IMR-90 (cell line): ENCODE data around the gene RASGRF2. TPM values are rescaled to one million over a fixed set of nuclear protein-coding genes. Genes with fewer than 3 reads are reported as not detected.

Experiments
- ATAC-seq: fragments of 200-7000 bp; cut with Tn5 transposase; 2 replicates; pipeline ENCODE4 v1.9.1; 2020; ENCODE audit warnings: low read depth, mild to moderate bottlenecking, moderate library complexity
- BruUV-seq: library from RNA; stranded (reverse); fragments of 400-500 nt; replicated peaks from 2 replicates; lab custom pipeline; 2021; lab: Mats Ljungman, UMichigan
- CTCF ChIA-PET: fragments of 300-600 bp; formaldehyde crosslinking; extraction: SDS; loops from one replicate; lab custom pipeline; 2021; ENCODE audit warnings: antibody characterized with exemption; lab: Yijun Ruan, JAX
- POLR2A ChIA-PET: fragments of 300-600 bp; sonication (Branson Sonifier 250); formaldehyde crosslinking; loops from one replicate; lab custom pipeline; 2022; ENCODE audit warnings: antibody characterized with exemption; ENCODE audit not compliant: unreplicated experiment; lab: Charles Lee
- DNase-seq: peaks from one replicate; pipeline ENCODE4 v3.0.0; 2013
- H2AFZ ChIP-seq: replicated peaks from 2 replicates; pipeline ENCODE3; 2013; ENCODE audit warnings: low read length, mild to moderate bottlenecking; ENCODE audit not compliant: poor library complexity
- H2AK5ac ChIP-seq: 2 replicates; pipeline ENCODE4 v1.6.1; 2013; ENCODE audit warnings: low read depth, low read length, inconsistent platforms
- H2AK9ac ChIP-seq: replicated peaks from 2 replicates; pipeline ENCODE3; 2013; ENCODE audit warnings: mild to moderate bottlenecking, low read depth, low read length, moderate library complexity; ENCODE audit not compliant: poor library complexity
- H2BK120ac ChIP-seq: 2 replicates; pipeline ENCODE4 v1.6.1; 2013; ENCODE audit warnings: low read depth, low read length, inconsistent platforms
- H2BK15ac ChIP-seq: 3 replicates; pipeline ENCODE4 v1.6.1; 2013; ENCODE audit warnings: low read depth, low read length, inconsistent platforms
- H2BK20ac ChIP-seq: 2 replicates; pipeline ENCODE4 v1.6.1; 2013; ENCODE audit warnings: low read depth, mild to moderate bottlenecking, inconsistent platforms, low read length, moderate library complexity
- H2BK5ac ChIP-seq: 2 replicates; pipeline ENCODE4 v1.6.1; 2013; ENCODE audit warnings: mild to moderate bottlenecking, low read depth, low read length, inconsistent platforms; ENCODE audit not compliant: poor library complexity, severe bottlenecking
- H3K14ac ChIP-seq: replicated peaks from 2 replicates; pipeline ENCODE4 v1.6.1; 2013; ENCODE audit warnings: low read depth, low read length, inconsistent platforms
- H3K18ac ChIP-seq: 2 replicates; pipeline ENCODE4 v1.6.1; 2013; ENCODE audit warnings: low read depth, low read length, control low read depth
- H3K23ac ChIP-seq: 2 replicates; pipeline ENCODE4 v1.6.1; 2013; ENCODE audit warnings: low read depth, low read length, inconsistent platforms
- H3K27ac ChIP-seq: 2 replicates; pipeline ENCODE4 v1.5.1; 2013; ENCODE audit warnings: mild to moderate bottlenecking, control low read depth, low read length; ENCODE audit not compliant: insufficient read depth
- H3K27me3 ChIP-seq: 2 replicates; pipeline ENCODE4 v1.6.1; 2013; ENCODE audit warnings: low read length; ENCODE audit not compliant: control insufficient read depth, insufficient read depth
- H3K36me3 ChIP-seq: 2 replicates; pipeline ENCODE4 v1.6.1; 2013; ENCODE audit warnings: low read length, mixed read lengths; ENCODE audit not compliant: control insufficient read depth, insufficient read depth
- H3K4ac ChIP-seq: 2 replicates; pipeline ENCODE4 v1.6.1; 2013; ENCODE audit warnings: low read depth, low read length, inconsistent platforms
- H3K4me1 ChIP-seq: 2 replicates; pipeline ENCODE4 v1.6.1; 2013; ENCODE audit warnings: low read length, mixed read lengths; ENCODE audit not compliant: control insufficient read depth, insufficient read depth
- H3K4me2 ChIP-seq: 2 replicates; pipeline ENCODE4 v1.6.1; 2013; ENCODE audit warnings: low read depth, mild to moderate bottlenecking, control low read depth, low read length, moderate library complexity
- H3K4me3 ChIP-seq: 2 replicates; pipeline ENCODE4 v1.5.1; 2013; ENCODE audit warnings: low read depth, mild to moderate bottlenecking, control low read depth, low read length, moderate library complexity; ENCODE audit not compliant: insufficient read depth
- H3K56ac ChIP-seq: 2 replicates; pipeline ENCODE4 v1.6.1; 2013; ENCODE audit warnings: low read length, inconsistent platforms; ENCODE audit not compliant: insufficient read depth; ENCODE audit errors: extremely low read depth
- H3K79me1 ChIP-seq, 2 experiments: 2 replicates each; pipeline ENCODE4 v1.6.1; 2013; ENCODE audit warnings: low read length in 2 of 2, inconsistent platforms in 1 of 2, low read depth in 1 of 2
- H3K9ac ChIP-seq: 2 replicates; pipeline ENCODE4 v1.6.1; 2013; ENCODE audit warnings: low read depth, low read length, control low read depth
- H3K9me1 ChIP-seq: 2 replicates; pipeline ENCODE4 v1.6.1; 2013; ENCODE audit warnings: low read length, inconsistent platforms; ENCODE audit not compliant: insufficient read depth
- H3K9me3 ChIP-seq: 2 replicates; pipeline ENCODE4 v1.6.1; 2013; ENCODE audit warnings: low read length; ENCODE audit not compliant: control insufficient read depth, insufficient read depth
- H4K20me1 ChIP-seq: 2 replicates; pipeline ENCODE4 v1.6.1; 2013; ENCODE audit warnings: low read length, inconsistent platforms; ENCODE audit not compliant: insufficient read depth
- H4K5ac ChIP-seq: 2 replicates; pipeline ENCODE4 v1.6.1; 2013; ENCODE audit warnings: mild to moderate bottlenecking, low read depth, low read length, control low read depth
- H4K8ac ChIP-seq, 2 experiments: 2 replicates each; pipeline ENCODE4 v1.6.1; 2013; ENCODE audit warnings: low read depth in 2 of 2, low read length in 2 of 2, control low read depth in 1 of 2, inconsistent platforms in 1 of 2
- H4K91ac ChIP-seq: 2 replicates; pipeline ENCODE4 v1.6.1; 2013; ENCODE audit warnings: low read depth, low read length, inconsistent platforms; ENCODE audit not compliant: insufficient read depth
- MAZ ChIP-seq: IDR thresholded peaks from 2 replicates; pipeline ENCODE4 v1.6.1; 2012; ENCODE audit warnings: low read depth, mild to moderate bottlenecking, low read length, improper control_type of control experiment, moderate library complexity, borderline replicate concordance
- NFE2L2 ChIP-seq: fragments of 150-350 bp; IDR thresholded peaks from 2 replicates; pipeline ENCODE4 v1.6.1; 2016; ENCODE audit warnings: low read depth, mild to moderate bottlenecking, low read length
- RCOR1 ChIP-seq: IDR thresholded peaks from 2 replicates; pipeline ENCODE4 v1.6.1; 2012; ENCODE audit warnings: mild to moderate bottlenecking, low read length, improper control_type of control experiment; ENCODE audit not compliant: insufficient replicate concordance
- WGBS, 2 experiments: methylation state at CpG; one replicate each; pipeline versions ENCODE4 v1.1.5 to v1.1.7; 2013; ENCODE audit warnings: missing lambda C conversion rate in 2 of 2; ENCODE audit not compliant: insufficient read length in 1 of 2; ENCODE audit errors: extremely low coverage in 2 of 2; 5-methylcytosine and 5-hydroxymethylcytosine counted together
- dilution Hi-C: fragments of 300-500 bp; cut with HindIII; formaldehyde crosslinking; loops from one replicate; pipeline ENCODE4 v1.14.3; 2018; ENCODE audit warnings: low sequenced_read_pairs; ENCODE audit not compliant: unreplicated experiment
- in situ Hi-C: fragments of 300-500 bp; cut with MboI; formaldehyde crosslinking; loops from 3 replicates; pipeline ENCODE4 v1.14.3; 2019; ENCODE audit warnings: low sequenced_read_pairs, inconsistent platforms, mixed read lengths
- intact Hi-C: fragments of 100-400 bp; cut with micrococcal nuclease; formaldehyde crosslinking; loops from 2 replicates; pipeline ENCODE4 v1.10.0; 2022
- polyA plus RNA-seq, 3 experiments: library from polyadenylated mRNA; depleted of rRNA; stranded (reverse); fragments of >200 nt; gene quantifications; 2 replicates each; pipeline ENCODE4 v1.2.3, GENCODE V29; 2012; ENCODE audit warnings: low replicate concordance in 1 of 3
- total RNA-seq: library from RNA; depleted of rRNA; stranded (reverse); fragments of >200 nt; gene quantifications from 2 replicates; pipeline ENCODE4 v1.2.3, GENCODE V29; 2012

The RASGRF2 gene
- total and polyA plus RNA-seq, 2 of the 4 experiments (the other 2 are of a cell fraction): 2.9 to 5.0 TPM

- no peak overlapping the region for H2AFZ ChIP-seq
- intact Hi-C loops (loop anchor here (5.0 kb wide), 1 partner anchor 393 kb away; no protein-coding TSS in a partner anchor), in situ Hi-C loops (no loop called here), dilution Hi-C loops (no loop called here)
- no peak overlapping the region for H3K4ac ChIP-seq
- no peak overlapping the region for H3K27ac ChIP-seq
- H3K9me1 ChIP-seq: peaks cover 11% of the 10 kb centered on the region; the same call in 1 of the 2 replicates
- H2BK15ac ChIP-seq: no peak overlapping the region
- H3K9me3 ChIP-seq: no peaks in the 10 kb centered on the region
- ChIA-PET CTCF (no interaction called here), POLR2A (interaction anchor here (1.0 kb wide), 1 partner anchor 9 kb away, joined by 3 read pairs; no protein-coding TSS in a partner anchor)
- no CpG with 5 or more reads among the region's 5 CpGs for WGBS, 2 experiments
- H3K4me3 ChIP-seq: no peak overlapping the region
- no peak overlapping the region for H3K23ac ChIP-seq
- no peak overlapping the region for H2AK5ac ChIP-seq
- H2AK9ac ChIP-seq: no peak overlapping the region
- no peak overlapping the region for H4K8ac ChIP-seq
- ATAC-seq (no peak), DNase-seq (no peak)
- no peak overlapping the region for H3K18ac ChIP-seq
- peaks cover 0 to 17% of the 10 kb centered on the region in 2 experiments; a peak in 2 of 4 replicates for H3K79me1 ChIP-seq
- H3K27me3 ChIP-seq: no peaks in the 10 kb centered on the region
- no peak overlapping the region for H2BK120ac ChIP-seq
- H3K9ac ChIP-seq: no peak overlapping the region
- H3K4me2 ChIP-seq: no peak overlapping the region
- H3K14ac ChIP-seq: no peak overlapping the region
- no peak overlapping the region for H2BK5ac ChIP-seq
- TF ChIP-seq MAZ (no peak), NFE2L2 (no peak), RCOR1 (no peak)
- H4K20me1 ChIP-seq: no peaks in the 10 kb centered on the region
- H3K4me1 ChIP-seq: no peaks in the 10 kb centered on the region
- no peak overlapping the region for H2BK20ac ChIP-seq
- BruUV-seq: no TSS peak
- H4K91ac ChIP-seq: no peak overlapping the region; the same call in 1 of the 2 replicates
- H4K5ac ChIP-seq: no peak overlapping the region
- no peak overlapping the region for H3K56ac ChIP-seq
- H3K36me3 ChIP-seq: no peaks in the 10 kb centered on the region; the same call in 1 of the 2 replicates
Measured at GRCh38 chr5:81105261-81105877, 145.2 kb downstream of the RASGRF2 start.
